Endothelial cell of umbilical vein (primary cell): Measurements from ENCODE around the gene TTC34. TPM values are rescaled to one million over a fixed set of nuclear protein-coding genes. Genes with fewer than 3 reads are reported as not detected.

Experiments used
- BruUV-seq: library from RNA; stranded (reverse); fragments of 400-500 nt; replicated peaks from 2 replicates; lab custom pipeline; 2021; lab: Mats Ljungman, UMichigan
- CTCF ChIA-PET: fragments of 300-600, 350-600 bp; sonication (Branson Sonifier 250); formaldehyde crosslinking; loops from one replicate; lab custom pipeline; 2021; ENCODE audit warnings: antibody characterized with exemption, inconsistent platforms; lab: Charles Lee
- POLR2A ChIA-PET: fragments of 300-600, 350-600 bp; sonication (Branson Sonifier 250); formaldehyde crosslinking; loops from one replicate; lab custom pipeline; 2021; ENCODE audit warnings: antibody characterized with exemption, inconsistent platforms; lab: Charles Lee
- DNase-seq: peaks from one replicate; pipeline ENCODE4 v3.0.0-alpha.2; 2011; ENCODE audit warnings: low read depth, low spot score
- FAIRE-seq: peaks from 2 replicates; lab custom pipeline; 2011; peaks lifted over from hg19 to GRCh38; lab: Jason Lieb, UNC
- H2AFZ ChIP-seq: 2 replicates; pipeline ENCODE4 v1.6.0; 2012; ENCODE audit warnings: low read depth, low read length, control low read depth, inconsistent platforms
- H3K27ac ChIP-seq: 2 replicates; pipeline ENCODE4 v1.5.1; 2011; ENCODE audit warnings: low read depth, mild to moderate bottlenecking, control low read depth, low read length, moderate library complexity; ENCODE audit not compliant: insufficient read depth
- H3K27me3 ChIP-seq, 2 experiments: 2 replicates each; pipeline versions ENCODE4 v1.6.0 to v1.6.1; 2011; ENCODE audit warnings: low read length in 2 of 2, mixed read lengths in 1 of 2; ENCODE audit not compliant: control insufficient read depth in 2 of 2, insufficient read depth in 2 of 2
- H3K36me3 ChIP-seq, 2 experiments: 2 replicates in 1 of 2; 3 replicates in 1 of 2; pipeline ENCODE4 v1.5.1; 2011; ENCODE audit warnings: low read length in 2 of 2, mild to moderate bottlenecking in 1 of 2, moderate library complexity in 1 of 2; ENCODE audit not compliant: control insufficient read depth in 2 of 2, insufficient read depth in 2 of 2; ENCODE audit errors: extremely low read depth in 1 of 2
- H3K4me1 ChIP-seq: 3 replicates; pipeline ENCODE4 v1.5.1; 2011; ENCODE audit warnings: mild to moderate bottlenecking, low read length; ENCODE audit not compliant: control insufficient read depth, insufficient read depth; ENCODE audit errors: extremely low read depth
- H3K4me2 ChIP-seq: 2 replicates; pipeline ENCODE4 v1.6.1; 2011; ENCODE audit warnings: low read length, control low read depth, mixed read lengths; ENCODE audit not compliant: insufficient read depth
- H3K4me3 ChIP-seq, 3 experiments: fragments of 200-600 bp in 1 of 3; sonication (generic), shearing (Covaris generic) in 1 of 3; replicated peaks in 1 of 3; 2 replicates each; pipeline ENCODE4 v1.5.1; 2011 to 2016; ENCODE audit warnings: control low read depth in 3 of 3, low read length in 3 of 3, mild to moderate bottlenecking in 2 of 3, inconsistent platforms in 1 of 3, low read depth in 1 of 3, moderate library complexity in 1 of 3; ENCODE audit not compliant: insufficient read depth in 1 of 3
- H3K79me2 ChIP-seq: 2 replicates; pipeline ENCODE4 v1.6.0; 2012; ENCODE audit warnings: low read length, inconsistent platforms; ENCODE audit not compliant: control insufficient read depth, insufficient read depth
- H3K9ac ChIP-seq: replicated peaks from 2 replicates; pipeline ENCODE3; 2011; ENCODE audit warnings: low read length, control low read depth; ENCODE audit not compliant: insufficient read depth; ENCODE audit errors: extremely low read depth
- H3K9me1 ChIP-seq: replicated peaks from 3 replicates; pipeline ENCODE4 v1.6.0; 2011; ENCODE audit warnings: mild to moderate bottlenecking, low read length; ENCODE audit not compliant: control insufficient read depth, insufficient read depth; ENCODE audit errors: extremely low read depth
- H3K9me3 ChIP-seq: replicated peaks from 2 replicates; pipeline ENCODE4 v1.5.1; 2012; ENCODE audit warnings: low read length, inconsistent platforms; ENCODE audit not compliant: control insufficient read depth, insufficient read depth
- H4K20me1 ChIP-seq: replicated peaks from 2 replicates; pipeline ENCODE3; 2011; ENCODE audit warnings: mild to moderate bottlenecking, low read length; ENCODE audit not compliant: control insufficient read depth, insufficient read depth; ENCODE audit errors: extremely low read depth
- CTCF ChIP-seq, 2 donors: IDR thresholded peaks; 1 replicate in 1 of 2; 2 replicates in 1 of 2; pipeline ENCODE4 v1.5.1; 2011; ENCODE audit warnings: low read length in 2 of 2, mild to moderate bottlenecking in 2 of 2, moderate library complexity in 2 of 2, control low read depth in 1 of 2, inconsistent platforms in 1 of 2, low read depth in 1 of 2; ENCODE audit not compliant: insufficient read depth in 1 of 2; ENCODE audit errors: extremely low read depth in 1 of 2
- EZH2 ChIP-seq: IDR thresholded peaks from 2 replicates; pipeline ENCODE4 v1.6.1; 2012; ENCODE audit warnings: borderline replicate concordance, low read depth, mild to moderate bottlenecking, moderate library complexity, low read length, inconsistent platforms; ENCODE audit not compliant: severe bottlenecking
- FOS ChIP-seq: IDR thresholded peaks from 2 replicates; pipeline ENCODE4 v1.6.1; 2011; ENCODE audit warnings: mild to moderate bottlenecking, low read length, moderate library complexity, borderline replicate concordance; ENCODE audit not compliant: insufficient read depth
- GATA2 ChIP-seq: IDR thresholded peaks from 2 replicates; pipeline ENCODE4 v1.7.0; 2011; ENCODE audit warnings: low read depth, mild to moderate bottlenecking, moderate library complexity, mixed read lengths, low read length; ENCODE audit not compliant: insufficient read length, insufficient read depth
- JUN ChIP-seq: IDR thresholded peaks from 2 replicates; pipeline ENCODE4 v1.6.1; 2011; ENCODE audit warnings: borderline replicate concordance, low read depth; ENCODE audit not compliant: insufficient read length, insufficient read depth
- MAX ChIP-seq: IDR thresholded peaks from 2 replicates; pipeline ENCODE4 v1.6.1; 2011; ENCODE audit not compliant: insufficient read depth, insufficient read length
- MYC ChIP-seq: IDR thresholded peaks from one replicate; pipeline ENCODE4 v1.6.1; 2011; ENCODE audit warnings: mild to moderate bottlenecking, low read depth, low read length
- POLR2A ChIP-seq: IDR thresholded peaks from 2 replicates; pipeline ENCODE4 v1.6.1; 2012; ENCODE audit warnings: low read depth, mild to moderate bottlenecking, control low read depth, low read length
- POLR2AphosphoS5 ChIP-seq: IDR thresholded peaks from 2 replicates; pipeline ENCODE4 v1.6.1; 2012; ENCODE audit warnings: low read depth, mild to moderate bottlenecking, control low read depth, low read length, moderate library complexity; ENCODE audit not compliant: insufficient read depth
- dilution Hi-C: fragments of 300-500 bp; cut with MboI; formaldehyde crosslinking; loops from one replicate; pipeline ENCODE4 v1.15.0; 2019; ENCODE audit warnings: low sequenced_read_pairs; ENCODE audit not compliant: extremely low pct_ligation_motif_present
- intact Hi-C: fragments of 100-400 bp; cut with micrococcal nuclease; formaldehyde crosslinking; loops from one replicate; pipeline ENCODE4 v1.10.0; 2022
- polyA plus RNA-seq, 4 experiments: library from polyadenylated mRNA; depleted of rRNA in 3 of 4; stranded (reverse) in 3 of 4; unstranded in 1 of 4; fragments of >200 nt; gene quantifications; 2 replicates each; pipeline versions ENCODE4 v1.2.1 to v1.2.3, GENCODE V29; 2011 to 2012; ENCODE audit warnings: missing spikeins in 1 of 4
- total RNA-seq: library from RNA; stranded (reverse); gene quantifications from 2 replicates; pipeline ENCODE4 v1.2.3, GENCODE V29; 2021

The TTC34 gene
- total and polyA plus RNA-seq, 2 donors (not counting 3 experiments of a cell fraction or from before 2014, with no cell fraction given) = 0.08 to 0.77 TPM

DNA sequence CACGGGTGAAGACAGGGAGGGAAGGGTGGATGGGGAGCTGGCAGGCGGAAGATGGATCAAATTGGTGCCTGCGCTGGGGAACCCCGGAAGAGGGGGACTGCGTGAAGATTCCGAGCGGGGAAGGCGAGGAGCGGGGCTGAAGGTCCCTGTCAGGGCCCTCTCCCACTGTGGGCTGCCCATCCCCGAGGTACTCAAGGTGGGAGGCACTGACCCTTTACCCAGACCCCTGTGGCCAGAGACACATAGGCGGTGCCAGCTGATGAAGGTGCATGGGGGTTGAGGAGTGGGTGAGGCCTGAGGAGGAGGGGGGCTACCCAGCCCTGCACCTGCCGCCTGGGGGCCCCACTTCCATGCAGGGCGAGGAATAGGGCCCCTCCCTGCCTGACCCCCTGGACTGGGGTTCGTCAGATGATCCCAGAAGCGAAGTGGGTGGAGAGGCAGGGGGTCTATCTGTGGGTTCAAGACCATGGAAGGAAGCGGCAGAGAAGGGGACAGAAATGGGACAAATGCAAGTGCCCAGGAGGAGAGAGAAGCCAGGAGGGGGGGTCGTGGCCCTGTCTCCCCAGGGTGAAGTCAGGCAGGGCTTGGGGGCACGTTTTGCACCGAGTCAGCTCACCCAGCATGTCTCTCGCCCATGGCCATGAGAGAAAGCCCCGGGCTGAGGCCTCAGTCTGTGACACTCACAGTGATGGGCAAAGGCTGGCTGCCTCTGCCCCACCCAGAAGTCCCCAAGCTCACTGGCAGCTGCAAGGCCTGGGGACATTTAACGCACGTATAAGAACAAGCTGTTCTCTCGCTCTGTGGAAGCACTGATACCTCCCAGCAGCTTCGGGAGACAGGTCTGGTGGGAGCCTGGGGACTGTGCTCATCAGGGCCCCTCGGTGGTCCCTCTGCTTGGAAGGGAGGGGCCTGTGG is 161.6 kb downstream of the TTC34 start:
- ChIA-PET POLR2A (no interaction called here), CTCF (no interaction called here)
- Histone ChIP-seq H3K9ac (no peak overlapping the region), H3K9me1 (no peaks in the 10 kb centered on the region), H3K4me3 (no peak overlapping the region), H4K20me1 (no peaks in the 10 kb centered on the region), H3K4me1 (peaks cover 8% of the 10 kb centered on the region), H3K79me2 (no peaks in the 10 kb centered on the region), H2AFZ (no peak overlapping the region), H3K9me3 (peaks cover 1% of the 10 kb centered on the region), H3K4me2 (no peak overlapping the region), H3K36me3 (no peaks in the 10 kb centered on the region), H3K27me3 (no peaks in the 10 kb centered on the region), H3K27ac (no peak overlapping the region)
- no peak for DNase-seq
- no TSS peak for BruUV-seq
- dilution Hi-C loops (no loop called here), intact Hi-C loops (loop anchor here (10.0 kb wide), 1 partner anchor 775 kb away; no protein-coding TSS in a partner anchor)
- TF ChIP-seq POLR2A (no peak), CTCF (IDR thresholded peaks at IDR 0.05; ENCODE audit: extremely low read depth in 1 of 2, insufficient read depth in 1 of 2, low read depth in 1 of 2, low read length in 2 of 2) (no peak), FOS (no peak), EZH2 (no peak)
- no peak for FAIRE-seq

- FAIRE-seq (no peak), DNase-seq (no peak)
- H3K27me3 ChIP-seq = no peaks in the 10 kb centered on the region
- no peak overlapping the region for H3K27ac ChIP-seq
- dilution Hi-C loops (no loop called here), intact Hi-C loops (no loop called here)
- no TSS peak for BruUV-seq
- H3K4me1 ChIP-seq = peaks cover 8% of the 10 kb centered on the region
- no peaks in the 10 kb centered on the region for H4K20me1 ChIP-seq
- H3K79me2 ChIP-seq = no peaks in the 10 kb centered on the region
- H3K4me2 ChIP-seq = no peak overlapping the region
- peaks cover 1% of the 10 kb centered on the region for H3K9me3 ChIP-seq
- H3K9ac ChIP-seq = no peak overlapping the region
- no peak for TF ChIP-seq MAX
- no peak for TF ChIP-seq GATA2
- no peak for TF ChIP-seq MYC
- TF ChIP-seq JUN = no peak
- TF ChIP-seq POLR2A = no peak
- TF ChIP-seq FOS = no peak
- TF ChIP-seq CTCF (IDR thresholded peaks at IDR 0.05; ENCODE audit: extremely low read depth in 1 of 2, insufficient read depth in 1 of 2, low read depth in 1 of 2, low read length in 2 of 2) = no peak
- TF ChIP-seq POLR2AphosphoS5 = no peak
- no peak for TF ChIP-seq EZH2
- ChIA-PET POLR2A (no interaction called here), CTCF (no interaction called here)
- no peak overlapping the region for H2AFZ ChIP-seq
- H3K9me1 ChIP-seq = no peaks in the 10 kb centered on the region
- no peaks in the 10 kb centered on the region for H3K36me3 ChIP-seq
- no peak overlapping the region for H3K4me3 ChIP-seq
Observed at GRCh38 chr1:2639203-2639602, 162.3 kb downstream of the TTC34 start.
